Activated CD4-positive, alpha-beta T cell treated with anti-CD3 and anti-CD28 coated beads for 4 hours (primary cell): ENCODE results near the gene MYNN.
A peak's percentile ranks its signal among the peaks of the same experiment; 100 is the strongest.
"Not testable (repeated sequence)": the region's sequence is repeated elsewhere in the genome, so short reads cannot be mapped to it uniquely, and the experiment has no call there.

Experiments
- DNase-seq, 2 donors: peaks; one replicate each; pipeline ENCODE4 v3.0.0-alpha.2; 2020

Gene MYNN

DNA sequence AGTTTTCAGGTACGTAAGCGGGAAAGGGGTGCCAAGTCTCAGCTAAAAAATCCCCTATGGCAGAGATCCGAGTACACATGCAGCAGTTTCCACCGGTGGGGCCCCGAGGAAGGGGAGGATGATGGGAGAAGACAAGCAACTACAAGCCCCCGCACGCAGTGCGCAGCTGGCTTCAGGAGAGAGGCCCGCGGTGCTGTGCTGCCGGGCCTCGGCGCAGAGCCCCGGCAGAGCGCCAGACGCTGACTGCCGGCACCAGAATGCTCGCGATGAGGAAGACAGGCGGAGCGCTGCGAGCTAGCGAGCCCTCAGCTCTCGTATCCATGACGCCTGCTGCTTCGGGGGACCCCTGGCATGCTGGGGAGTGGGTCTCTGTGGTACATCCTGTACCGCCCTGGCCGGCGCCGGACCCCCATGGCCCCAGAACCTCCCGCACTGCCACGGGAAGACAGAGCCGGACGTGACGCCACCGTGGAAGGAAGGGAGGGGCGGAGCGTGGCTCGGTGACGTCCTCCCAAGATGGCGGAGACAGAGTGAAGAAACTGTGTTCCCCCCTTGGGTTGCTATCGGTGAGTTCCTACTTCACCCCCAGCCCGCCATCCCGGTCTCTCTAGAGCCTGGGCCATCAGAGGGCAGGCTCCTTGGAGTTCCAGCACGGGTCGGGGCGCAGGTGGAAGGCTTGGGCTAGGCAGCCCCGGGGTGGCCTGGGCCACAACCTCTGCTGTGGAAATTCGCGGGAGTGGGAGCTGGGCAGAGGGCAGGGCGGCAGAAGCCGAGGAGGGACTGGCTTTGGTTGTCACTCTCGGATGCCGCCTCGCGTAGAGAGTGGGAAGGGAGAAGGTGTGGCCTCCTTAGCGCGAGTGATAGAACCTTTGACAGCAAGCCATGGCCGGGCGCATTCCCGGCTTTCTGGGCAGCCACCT is at the start of gene MYNN:
TSS of gene MYNN (plus strand) at position 500 of the 920 bp plus-strand sequence. CDS start 900 bp downstream, outside the sequence.
- peak; percentile 90 to 91 for DNase-seq

- DNase-seq = not testable (repeated sequence)
Observed at GRCh38 chr3:169731857-169732256, 41.3 kb upstream of the MYNN start.

DNA sequence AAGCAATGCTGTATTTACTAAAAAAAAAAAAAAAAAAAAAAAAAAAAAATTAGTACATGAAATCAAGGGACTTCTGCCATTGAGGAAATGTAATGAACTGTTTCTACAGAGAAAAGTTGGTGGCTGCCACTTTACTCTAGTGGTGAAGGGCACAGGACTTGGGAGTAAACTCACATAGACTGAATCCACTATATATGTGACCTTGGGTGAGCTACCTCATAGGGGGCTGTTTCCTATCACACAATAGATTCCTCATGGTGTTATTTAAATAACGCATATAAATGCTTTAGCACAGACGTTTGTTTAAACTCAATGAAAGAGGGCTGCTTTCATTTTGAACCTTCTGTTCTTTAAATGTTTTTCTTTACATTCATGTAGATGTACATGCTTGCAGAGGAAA is 34.1 kb upstream of the MYNN start:
- DNase-seq = no peak

- no peak for DNase-seq
Observed at GRCh38 chr3:169744366-169745054, 28.7 kb upstream of the MYNN start.

DNA sequence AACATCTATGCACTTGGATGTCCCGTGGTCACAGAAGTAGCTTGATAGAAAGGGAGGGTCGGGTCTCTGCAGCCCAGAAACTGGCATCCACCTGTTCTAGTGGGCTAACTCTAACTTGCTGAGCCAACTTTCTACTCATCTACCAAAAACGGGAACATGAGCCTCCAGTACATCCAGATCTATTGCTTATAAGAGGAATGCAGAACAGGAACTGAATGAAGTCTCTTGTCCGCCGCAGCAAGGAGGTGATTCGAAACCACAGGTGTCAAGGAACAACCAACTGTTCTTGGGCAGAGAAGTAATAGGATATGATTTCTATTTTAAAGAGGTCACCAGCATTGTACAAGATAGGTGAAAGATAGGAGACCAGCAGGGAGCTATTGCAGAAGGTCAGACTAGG is 26.3 kb upstream of the MYNN start:
- DNase-seq = no peak

DNA sequence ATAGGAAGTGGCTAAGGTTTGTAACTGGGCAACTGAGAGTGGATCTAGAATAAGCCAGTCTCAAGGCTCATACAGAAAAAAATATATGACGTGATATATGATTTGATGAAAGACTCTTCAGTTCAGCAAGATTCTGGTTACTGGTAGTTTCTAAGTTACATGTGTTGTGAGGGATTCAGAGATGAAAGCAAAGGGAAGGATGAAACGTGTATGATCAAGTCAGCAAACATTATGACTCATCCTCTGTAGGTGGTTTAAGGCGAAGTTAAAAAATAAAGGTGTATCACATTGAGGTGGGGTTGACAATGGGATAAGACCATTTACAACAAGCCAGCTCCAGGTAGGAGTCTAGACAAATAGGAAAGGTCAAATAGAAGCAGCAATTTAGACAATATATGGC is 24.5 kb upstream of the MYNN start:
- DNase-seq = no peak

- no peak for DNase-seq
Observed at GRCh38 chr3:169750665-169751064, 22.5 kb upstream of the MYNN start.

DNA sequence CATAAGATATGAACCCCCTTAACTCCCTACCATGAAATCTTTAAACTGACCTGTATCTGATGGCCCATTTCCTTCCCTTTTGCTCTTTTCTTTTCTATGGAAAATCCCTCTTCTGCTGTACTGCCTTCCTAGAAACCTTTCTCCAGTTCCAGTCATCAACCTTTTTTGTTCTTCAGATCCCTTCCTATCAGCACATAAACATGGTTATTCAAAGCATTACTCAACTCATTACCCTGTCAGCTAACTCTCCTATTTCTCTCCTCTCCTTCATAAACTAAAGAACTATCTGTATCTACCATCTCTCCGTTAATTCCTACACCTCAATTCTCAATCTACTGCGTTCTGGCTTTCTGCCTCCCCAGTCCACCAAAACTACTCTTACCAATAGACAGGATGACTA is 21.3 kb upstream of the MYNN start:
- no peak for DNase-seq

GRCh38 chr3:169754711-169755110 is 18.5 kb upstream of the MYNN start:
- DNase-seq = no peak

DNA sequence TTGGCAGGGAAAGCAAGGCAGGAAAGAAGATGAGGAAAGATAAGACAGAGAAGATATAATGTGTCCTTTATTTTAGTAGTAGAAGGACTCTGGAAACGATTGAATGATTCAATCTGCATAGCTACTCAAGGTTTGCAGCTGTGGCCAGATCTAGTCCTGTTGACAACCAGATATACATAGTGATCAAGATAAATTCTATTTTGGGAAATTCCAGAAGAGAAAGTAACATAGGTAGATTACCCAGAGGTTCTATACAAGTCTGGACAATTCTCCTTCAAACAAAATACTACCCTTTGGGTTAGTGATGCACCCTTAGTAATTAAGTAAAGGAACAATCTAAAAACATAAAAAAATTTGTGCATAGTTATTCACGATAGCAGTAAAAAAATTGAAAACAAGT is 17.7 kb upstream of the MYNN start:
- no peak for DNase-seq

GRCh38 chr3:169758359-169758994 is 14.7 kb upstream of the MYNN start:
- DNase-seq = no peak

DNA sequence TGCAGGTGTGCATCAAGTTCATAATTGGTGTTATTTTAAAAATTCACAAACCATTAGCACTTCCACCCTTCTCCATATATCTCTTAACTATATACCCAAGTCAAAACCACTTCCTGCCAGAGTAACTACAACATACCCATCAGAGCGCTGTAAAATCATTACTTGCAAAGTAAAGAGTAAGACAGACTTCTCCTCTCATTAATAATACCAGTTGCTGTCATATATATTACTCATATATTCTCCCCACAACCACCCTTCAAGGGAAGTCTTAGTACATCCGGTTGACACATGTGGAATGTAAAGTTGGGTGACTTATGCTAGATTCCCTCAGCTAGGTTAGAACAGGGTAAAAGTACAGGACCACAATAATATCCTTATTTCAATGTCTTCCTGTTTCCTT is 13.9 kb upstream of the MYNN start:
- DNase-seq = no peak

GRCh38 chr3:169760479-169760878 is 12.7 kb upstream of the MYNN start:
- no peak for DNase-seq

- peak; percentile 53 to 68 for DNase-seq
Observed at GRCh38 chr3:169764312-169764881, 8.8 kb upstream of the MYNN start.

- DNase-seq = peak; percentile 91 to 92
Observed at GRCh38 chr3:169764882-169765612, 8.1 kb upstream of the MYNN start, which contains the start of gene TERC. Gene TERC, minus strand, starts transcription at chr3:169765060.

DNA sequence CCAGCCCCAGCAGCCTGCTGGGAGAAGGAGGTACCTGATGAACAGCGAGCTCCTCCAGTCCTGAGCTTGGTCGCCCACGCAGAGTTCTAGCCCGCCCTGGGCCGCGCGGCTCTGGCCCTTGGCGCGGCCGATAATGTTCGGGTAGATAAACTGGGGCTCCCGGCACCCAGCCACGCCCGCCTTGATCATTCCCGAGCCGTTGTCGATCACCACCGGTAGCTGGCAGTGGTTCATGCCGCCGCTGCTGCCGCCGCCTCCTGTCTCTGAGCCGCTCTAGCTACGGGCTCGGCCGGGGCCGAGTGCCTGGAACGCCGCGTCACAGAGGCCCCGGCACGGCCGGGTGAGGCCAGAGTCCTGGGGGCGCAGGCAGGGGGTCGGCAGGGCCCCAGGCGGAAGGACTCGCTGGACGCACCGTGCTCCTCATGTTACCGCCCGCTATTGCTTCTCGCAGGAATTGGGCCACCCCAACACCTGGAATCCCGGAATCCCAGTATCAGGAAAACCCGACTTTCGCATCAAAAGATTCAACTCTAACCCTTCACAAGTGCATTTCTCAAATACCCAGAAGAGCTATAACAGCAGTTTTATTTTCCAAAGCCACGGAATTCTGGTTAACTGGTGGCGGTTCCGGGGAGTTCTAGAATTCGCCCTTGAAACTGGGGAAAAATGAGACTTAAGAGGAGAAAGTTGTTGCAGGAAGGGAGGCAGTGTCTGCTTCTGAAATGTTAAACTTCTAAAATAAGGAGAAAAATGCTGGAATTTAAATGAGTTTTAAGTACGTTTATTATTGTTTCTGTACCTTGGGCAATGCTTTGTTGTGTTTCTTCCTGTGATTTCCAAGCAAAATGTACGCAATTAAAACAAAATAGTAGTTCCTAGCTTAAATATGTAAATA is 3.7 kb upstream of the MYNN start, which contains the start of gene ACTRT3:
TSS of gene ACTRT3 (minus strand) at position 275 of the 895 bp plus-strand sequence. CDS start at position 234, 41 bp downstream.
- peak; percentile 54 to 63 for DNase-seq

- DNase-seq = peak; percentile 59 to 69
Observed at GRCh38 chr3:169771497-169772304, 1.5 kb upstream of the MYNN start.

DNA sequence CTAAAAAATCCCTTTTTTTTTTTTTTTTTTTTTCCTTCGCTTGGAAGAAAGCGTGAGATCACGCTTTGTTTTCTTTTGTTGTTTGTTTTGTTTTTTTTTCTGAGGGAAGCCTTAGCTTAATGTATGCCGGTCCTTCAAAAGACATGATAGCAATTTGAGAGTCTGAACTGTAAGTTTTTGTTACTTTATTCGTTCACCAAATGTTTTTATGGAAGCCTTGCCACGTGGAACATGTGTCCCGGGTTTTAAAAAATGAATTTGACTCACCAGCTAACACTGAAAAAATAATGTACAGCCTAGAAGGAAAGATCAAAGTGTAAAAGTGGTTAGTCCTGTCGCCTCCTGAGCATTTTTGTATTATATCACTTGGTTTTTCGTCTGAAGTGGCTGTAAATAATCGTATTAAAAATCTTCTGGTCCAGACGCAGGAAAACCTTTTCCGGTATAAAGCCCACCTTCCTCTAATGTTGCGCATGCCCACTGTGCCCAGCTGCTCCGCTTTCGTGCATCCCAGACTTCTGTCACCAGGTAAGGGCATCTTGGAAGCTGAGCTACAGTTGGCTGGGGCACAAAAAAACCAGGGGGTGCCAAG is 795 bp upstream of the MYNN start:
- DNase-seq = peak in 1 of 2 donors; percentile 62

- no peak for DNase-seq
Observed at GRCh38 chr3:169774186-169774585, 990 bp downstream of the MYNN start.

GRCh38 chr3:169777822-169778221 is 4.6 kb downstream of the MYNN start:
- DNase-seq = no peak
